ENCODE results near the gene IBA57. TPM values are rescaled to one million over a fixed set of nuclear protein-coding genes. Genes with fewer than 3 reads are reported as not detected.

IBA57 gene
- total and polyA plus RNA-seq, 2 of the 8 experiments (the other 6 are each of a cell fraction or from before 2014, with no cell fraction given): 2.6 to 5.9 TPM

DNA sequence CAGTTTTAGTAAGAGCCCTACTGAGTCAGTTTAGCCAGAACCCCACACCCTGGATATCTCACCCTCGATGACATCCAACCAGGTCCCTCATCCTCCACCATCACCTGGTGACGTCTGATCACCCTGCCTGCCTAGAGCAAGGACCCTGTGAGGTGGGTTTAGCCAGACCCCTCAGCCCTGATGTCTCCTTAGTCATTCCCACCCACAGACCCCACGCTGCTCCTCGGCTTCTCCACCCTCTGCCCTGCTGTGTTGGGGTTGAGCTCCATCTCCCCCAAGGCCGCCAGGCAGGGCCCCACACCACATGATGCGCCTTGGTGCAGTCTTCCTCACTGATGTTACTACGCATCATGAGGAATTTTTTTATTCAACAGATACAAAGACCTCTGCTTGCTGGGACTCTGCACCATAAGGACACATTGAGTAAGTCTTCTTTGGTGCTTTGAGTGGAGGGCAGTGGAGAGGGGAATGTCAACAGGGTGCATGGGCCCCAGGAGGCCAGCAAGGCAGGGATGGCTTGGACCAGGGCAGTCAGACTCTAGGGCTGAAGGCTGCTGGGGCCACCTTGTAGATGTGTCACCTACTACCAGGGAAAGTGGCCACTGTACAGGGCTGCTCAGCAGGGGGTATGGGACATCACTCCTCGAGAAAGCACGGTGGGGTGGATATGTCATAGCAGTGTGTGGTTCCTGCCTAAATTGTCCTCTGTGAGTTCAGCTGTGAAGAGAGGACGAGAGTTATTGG is 1.7 kb upstream of the IBA57 start (continued):
- TF ChIP-seq SP2 (IDR thresholded peaks at IDR 0.05; ENCODE audit: low read length) (no peak), TAF7 (optimal IDR thresholded peaks at IDR 0.05; ENCODE audit: borderline replicate concordance, low read depth, low read length) (no peak), KDM5A (IDR thresholded peaks at IDR 0.05; ENCODE audit: low read length) (no peak), MAFK (IDR thresholded peaks at IDR 0.05; ENCODE audit: low read depth, low read length) (no peak)
- TF ChIP-seq, protein P1, sequence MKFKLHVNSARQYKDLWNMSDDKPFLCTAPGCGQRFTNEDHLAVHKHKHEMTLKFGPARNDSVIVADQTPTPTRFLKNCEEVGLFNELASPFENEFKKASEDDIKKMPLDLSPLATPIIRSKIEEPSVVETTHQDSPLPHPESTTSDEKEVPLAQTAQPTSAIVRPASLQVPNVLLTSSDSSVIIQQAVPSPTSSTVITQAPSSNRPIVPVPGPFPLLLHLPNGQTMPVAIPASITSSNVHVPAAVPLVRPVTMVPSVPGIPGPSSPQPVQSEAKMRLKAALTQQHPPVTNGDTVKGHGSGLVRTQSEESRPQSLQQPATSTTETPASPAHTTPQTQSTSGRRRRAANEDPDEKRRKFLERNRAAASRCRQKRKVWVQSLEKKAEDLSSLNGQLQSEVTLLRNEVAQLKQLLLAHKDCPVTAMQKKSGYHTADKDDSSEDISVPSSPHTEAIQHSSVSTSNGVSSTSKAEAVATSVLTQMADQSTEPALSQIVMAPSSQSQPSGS (IDR thresholded peaks at IDR 0.05; ENCODE audit: low read length): no peak
